ENCODE results near the gene XXYLT1.
"Not testable (repeated sequence)": the region's sequence is repeated elsewhere in the genome, so short reads cannot be mapped to it uniquely, and the experiment has no call there.

The XXYLT1 gene

GRCh38 chr3:195224980-195225580 lies 45.9 kb downstream of the XXYLT1 start:
- DNase-seq = no peak

GRCh38 chr3:195224156-195224979 lies 46.6 kb downstream of the XXYLT1 start:
- DNase-seq = no peak

- DNase-seq = no peak
Measured at GRCh38 chr3:195221876-195222617, 48.9 kb downstream of the XXYLT1 start.

- DNase-seq = no peak
Measured at GRCh38 chr3:195221015-195221853, 49.7 kb downstream of the XXYLT1 start.

- no peak for DNase-seq
Measured at GRCh38 chr3:195219351-195220230, 51.4 kb downstream of the XXYLT1 start.

- not testable (repeated sequence) for DNase-seq
Measured at GRCh38 chr3:195218331-195218730, 52.6 kb downstream of the XXYLT1 start.

- not testable (repeated sequence) for DNase-seq
Measured at GRCh38 chr3:195215576-195215975, 55.4 kb downstream of the XXYLT1 start.

GRCh38 chr3:195214381-195214780 lies 56.6 kb downstream of the XXYLT1 start:
- no peak for DNase-seq

GRCh38 chr3:195213639-195214315 lies 57.2 kb downstream of the XXYLT1 start:
- no peak for DNase-seq

GRCh38 chr3:195212749-195213375 lies 58.1 kb downstream of the XXYLT1 start:
- DNase-seq = no peak

GRCh38 chr3:195212033-195212748 lies 58.8 kb downstream of the XXYLT1 start:
- DNase-seq = no peak

GRCh38 chr3:195210266-195210973 lies 60.5 kb downstream of the XXYLT1 start:
- DNase-seq = no peak

GRCh38 chr3:195209847-195210265 lies 61.1 kb downstream of the XXYLT1 start:
- no peak for DNase-seq

GRCh38 chr3:195209083-195209846 lies 61.7 kb downstream of the XXYLT1 start:
- no peak for DNase-seq

- DNase-seq = no peak
Measured at GRCh38 chr3:195208631-195209030, 62.3 kb downstream of the XXYLT1 start.

GRCh38 chr3:195208183-195208582 lies 62.8 kb downstream of the XXYLT1 start:
- DNase-seq = no peak

GRCh38 chr3:195207731-195208130 lies 63.2 kb downstream of the XXYLT1 start:
- DNase-seq = no peak

GRCh38 chr3:195207056-195207455 lies 63.9 kb downstream of the XXYLT1 start:
- no peak for DNase-seq

Measured in activated CD4-positive, alpha-beta T cell treated with anti-CD3 and anti-CD28 coated beads, Interleukin-2, amount 50 U/mL, for 4 hours (primary cell).